Head of caudate nucleus (tissue), 42 donors: ENCODE data around the gene MAOA.
"Not testable (repeated sequence)": the region's sequence is repeated elsewhere in the genome, so short reads cannot be mapped to it uniquely, and the experiment has no call there.

Source experiments
- DNase-seq, 42 donors: peaks; one replicate each; pipeline versions ENCODE4 v3.0.0 to v3.0.0-alpha.2; 2020 to 2021; ENCODE audit warnings: mixed read lengths in 7 of 42
- intact Hi-C: fragments of 100-400 bp; cut with DNase I; formaldehyde crosslinking; loops from one replicate; pipeline ENCODE4 v1.15.0; 2022

Gene MAOA

DNA sequence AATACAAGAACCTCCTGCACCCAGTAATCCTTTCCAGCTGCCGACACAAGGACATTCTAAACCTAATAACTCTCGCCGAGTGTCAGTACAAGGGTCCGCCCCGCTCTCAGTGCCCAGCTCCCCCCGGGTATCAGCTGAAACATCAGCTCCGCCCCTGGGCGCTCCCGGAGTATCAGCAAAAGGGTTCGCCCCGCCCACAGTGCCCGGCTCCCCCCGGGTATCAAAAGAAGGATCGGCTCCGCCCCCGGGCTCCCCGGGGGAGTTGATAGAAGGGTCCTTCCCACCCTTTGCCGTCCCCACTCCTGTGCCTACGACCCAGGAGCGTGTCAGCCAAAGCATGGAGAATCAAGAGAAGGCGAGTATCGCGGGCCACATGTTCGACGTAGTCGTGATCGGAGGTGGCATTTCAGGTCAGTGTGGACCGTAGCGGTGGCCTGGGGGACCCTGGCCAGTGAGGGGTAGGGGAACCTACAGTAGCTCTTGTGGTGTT is at the start of gene MAOA:
Gene MAOA (plus strand): TSS at position 295 of the 490 bp plus-strand sequence. CDS start 43 bp downstream, at position 338.
- intact Hi-C loops, result no loop called here
- DNase-seq, result peak; percentile 53 to 88 (median 76)

- DNase-seq, result no peak
- intact Hi-C loops, result no loop called here
Observed at GRCh38 chrX:43612400-43612799, 43.7 kb upstream of the MAOA start.

DNA sequence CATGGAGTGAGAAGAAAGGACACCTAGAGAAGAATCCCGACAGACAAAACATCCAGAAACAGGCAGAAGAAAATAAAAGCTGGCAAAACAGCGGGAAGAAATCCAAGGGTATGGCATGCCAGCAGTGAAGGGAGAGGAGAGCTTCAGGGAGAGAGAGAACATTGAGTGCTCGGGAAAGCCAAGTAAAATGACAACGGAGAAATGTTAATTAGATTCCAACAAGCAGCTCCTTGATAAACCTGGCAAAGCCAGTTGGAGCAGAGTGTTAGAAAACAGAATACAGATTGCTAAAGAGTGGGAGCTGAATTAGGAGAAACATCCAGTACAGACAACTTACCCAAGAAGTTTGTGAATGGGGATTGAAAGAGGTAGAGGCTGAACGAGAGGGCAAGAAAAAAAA is 40.4 kb upstream of the MAOA start:
- peak in 6 of 42 donors; percentile 1 to 15 (median 5) for DNase-seq
- intact Hi-C loops, result no loop called here

- DNase-seq, result no peak
- intact Hi-C loops, result no loop called here
Observed at GRCh38 chrX:43618366-43619205, 37.5 kb upstream of the MAOA start.

DNA sequence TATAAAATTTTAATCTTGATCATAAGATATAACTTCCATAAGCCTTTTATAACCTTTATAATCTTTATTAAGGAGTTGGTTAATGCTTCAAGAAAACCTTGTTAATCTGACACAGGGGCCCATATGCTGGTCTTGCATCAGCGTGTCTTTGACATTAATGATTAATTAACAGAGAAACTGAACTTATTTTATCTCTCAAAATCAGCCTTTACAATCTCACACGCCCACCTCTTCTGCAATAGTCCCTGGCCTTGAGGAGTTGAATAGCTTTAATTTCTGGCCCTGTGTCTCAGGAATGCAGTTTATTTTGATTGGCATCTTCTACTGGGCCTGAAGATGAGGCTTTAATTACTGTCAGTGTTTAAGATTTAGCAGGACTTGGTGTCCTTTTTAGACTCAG is 36.2 kb upstream of the MAOA start:
- intact Hi-C loops, DNase-seq: not testable (repeated sequence)

- no peak for DNase-seq
- intact Hi-C loops, result no loop called here
Observed at GRCh38 chrX:43627147-43627546, 29.0 kb upstream of the MAOA start.

DNA sequence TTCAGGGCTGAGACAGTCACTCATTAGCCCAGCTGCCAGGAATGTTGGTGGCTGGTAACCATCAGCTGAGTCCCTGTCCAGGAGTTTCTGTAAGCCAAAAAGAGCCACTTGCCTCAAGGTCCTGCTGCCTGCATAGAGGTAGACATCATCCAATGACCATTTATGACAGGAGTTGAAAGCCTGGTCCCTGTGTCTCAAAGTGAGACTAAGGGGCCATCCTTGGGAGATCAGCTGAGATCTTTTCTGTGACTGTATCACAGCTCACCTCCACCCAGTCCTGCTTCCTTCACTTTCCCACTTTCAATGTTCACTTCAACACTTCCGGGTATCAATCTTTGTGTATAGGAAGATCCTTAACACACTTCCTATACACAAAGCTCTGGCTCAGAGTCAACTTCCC is 28.4 kb upstream of the MAOA start:
- intact Hi-C loops, result no loop called here
- no peak for DNase-seq

- intact Hi-C loops, result no loop called here
- DNase-seq, result no peak
Observed at GRCh38 chrX:43629229-43629628, 26.9 kb upstream of the MAOA start.

DNA sequence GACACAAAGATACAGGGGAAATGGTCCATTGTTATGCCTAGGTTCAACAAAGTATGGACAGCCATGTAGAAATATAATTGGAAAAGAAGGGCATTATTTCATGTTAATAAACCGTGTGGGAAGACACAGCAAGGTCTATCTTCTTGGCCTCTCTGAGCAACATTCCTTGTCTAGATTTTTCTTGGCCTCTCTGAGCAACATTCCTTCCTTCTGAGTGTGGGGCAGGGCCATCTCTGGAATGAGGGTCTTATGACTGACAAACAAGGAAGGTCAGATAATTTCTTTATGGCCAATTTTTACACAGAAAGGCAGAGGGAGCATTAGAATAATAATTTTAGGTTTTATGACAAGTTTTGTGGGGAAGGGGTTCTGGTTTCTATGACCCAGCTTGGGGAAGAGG is 24.3 kb upstream of the MAOA start:
- DNase-seq, result no peak
- intact Hi-C loops, result no loop called here

GRCh38 chrX:43633081-43633480 is 23.0 kb upstream of the MAOA start:
- DNase-seq, result no peak
- intact Hi-C loops, result no loop called here

DNA sequence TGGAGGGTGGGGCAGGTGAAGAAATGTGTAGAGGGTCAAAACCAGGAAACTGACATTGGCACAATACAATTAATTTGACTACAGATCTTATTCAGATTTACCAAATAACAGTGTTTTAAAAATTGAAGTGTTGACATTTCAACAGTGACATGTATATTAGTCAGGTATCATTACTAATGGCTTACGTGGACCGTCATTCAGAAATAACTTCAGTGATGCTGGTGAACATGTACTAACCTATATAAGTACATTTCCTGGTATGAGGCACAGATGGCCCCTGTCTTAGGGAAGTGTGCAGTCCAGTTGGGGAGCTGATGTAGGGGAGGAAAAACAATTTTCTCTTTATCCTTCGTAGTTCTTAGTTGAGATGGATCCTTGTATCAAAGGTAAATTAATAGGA is 22.3 kb upstream of the MAOA start:
- DNase-seq, result no peak
- intact Hi-C loops, result no loop called here

- DNase-seq, result no peak
- intact Hi-C loops, result no loop called here
Observed at GRCh38 chrX:43640482-43640881, 15.6 kb upstream of the MAOA start.

GRCh38 chrX:43641691-43642090 is 14.4 kb upstream of the MAOA start:
- intact Hi-C loops, result no loop called here
- DNase-seq, result no peak

DNA sequence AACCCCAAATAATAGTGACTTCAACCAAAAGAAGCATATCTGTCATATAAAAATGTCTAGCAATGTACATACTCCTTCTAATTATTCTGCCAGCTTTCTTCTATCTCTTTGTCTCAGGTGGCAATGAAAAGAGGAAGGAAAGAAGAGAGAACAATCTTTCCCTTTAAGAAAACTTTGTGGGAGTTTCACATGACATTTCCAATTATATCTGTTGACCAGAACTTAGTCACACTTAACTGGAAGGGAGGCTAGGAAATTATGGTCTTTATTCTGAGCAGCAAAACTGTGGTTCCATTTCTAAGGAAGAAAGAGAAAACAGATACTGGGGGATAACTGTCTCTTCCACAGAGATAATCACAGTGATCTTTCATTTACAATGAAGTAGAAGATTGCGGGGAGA is 12.9 kb upstream of the MAOA start:
- no peak for DNase-seq
- intact Hi-C loops, result no loop called here

- DNase-seq, result no peak
- intact Hi-C loops, result no loop called here
Observed at GRCh38 chrX:43643662-43644061, 12.4 kb upstream of the MAOA start.

- DNase-seq, result no peak
- intact Hi-C loops, result no loop called here
Observed at GRCh38 chrX:43644124-43644701, 11.9 kb upstream of the MAOA start.

GRCh38 chrX:43646800-43647199 is 9.3 kb upstream of the MAOA start:
- intact Hi-C loops, result no loop called here

DNA sequence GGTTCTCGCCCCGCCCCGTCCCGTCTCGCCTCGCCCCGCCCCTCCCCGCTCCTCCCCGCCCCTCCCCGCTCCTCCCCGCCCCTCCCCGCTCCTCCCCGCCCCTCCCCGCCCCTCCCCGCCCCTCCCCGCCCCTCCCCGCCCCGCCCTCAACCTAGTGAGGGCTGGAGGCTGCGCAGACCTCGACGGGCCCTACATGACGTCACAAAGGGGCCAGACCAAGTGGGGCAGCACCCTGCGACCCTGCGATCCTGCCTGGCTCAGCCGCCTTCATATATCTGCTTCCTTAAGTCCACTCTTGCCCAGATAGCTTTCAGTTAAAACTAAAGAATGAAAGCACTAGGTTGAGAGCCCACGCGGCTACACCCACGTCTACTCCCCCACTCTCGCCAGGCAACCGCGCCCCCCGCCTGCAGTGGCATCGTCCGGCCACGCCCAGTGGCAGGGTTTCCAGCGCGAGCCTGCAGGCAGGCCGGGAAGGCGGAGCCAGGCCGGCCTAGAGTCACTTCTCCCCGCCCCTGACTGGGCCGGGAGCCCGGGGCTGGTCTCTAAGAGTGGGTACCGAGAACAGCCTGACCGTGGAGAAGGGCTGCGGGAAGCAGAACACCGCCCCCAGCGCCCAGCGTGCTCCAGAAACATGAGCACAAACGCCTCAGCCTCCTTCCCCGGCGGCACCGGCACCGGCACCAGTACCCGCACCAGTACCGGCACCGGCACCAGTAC is 1.5 kb upstream of the MAOA start:
- intact Hi-C loops, result no loop called here
- peak; percentile 79 to 96 (median 91) for DNase-seq

More at GRCh38 chrX:43646800-43647199, 9.3 kb upstream of the MAOA start:
- no peak for DNase-seq

GRCh38 chrX:43655151-43656004 is 721 bp upstream of the MAOA start:
- intact Hi-C loops, result no loop called here
- peak in 34 of 42 donors; percentile 4 to 55 (median 22) for DNase-seq
